Measurements from ENCODE around the gene LRRC9.
"Not testable (repeated sequence)": the region's sequence is repeated elsewhere in the genome, so short reads cannot be mapped to it uniquely, and the experiment has no call there.

Gene LRRC9

GRCh38 chr14:59957890-59958289, 37.9 kb downstream of the LRRC9 start:
- not testable (repeated sequence) for DNase-seq (ENCODE audit: low spot score)

GRCh38 chr14:59959668-59960067, 39.7 kb downstream of the LRRC9 start:
- DNase-seq (ENCODE audit: low spot score): no peak

GRCh38 chr14:59961518-59962062, 41.6 kb downstream of the LRRC9 start:
- no peak for DNase-seq (ENCODE audit: low spot score)

- no peak for DNase-seq (ENCODE audit: low spot score)
Observed at GRCh38 chr14:59964251-59965007, 44.5 kb downstream of the LRRC9 start.

GRCh38 chr14:59969319-59969718, 49.4 kb downstream of the LRRC9 start:
- no peak for DNase-seq (ENCODE audit: low spot score)

GRCh38 chr14:59981564-59981963, 61.6 kb downstream of the LRRC9 start:
- no peak for DNase-seq (ENCODE audit: low spot score)

- DNase-seq (ENCODE audit: low spot score): no peak
Observed at GRCh38 chr14:59983048-59983447, 63.1 kb downstream of the LRRC9 start.

GRCh38 chr14:59986556-59987059, 66.7 kb downstream of the LRRC9 start:
- no peak for DNase-seq (ENCODE audit: low spot score)

DNA sequence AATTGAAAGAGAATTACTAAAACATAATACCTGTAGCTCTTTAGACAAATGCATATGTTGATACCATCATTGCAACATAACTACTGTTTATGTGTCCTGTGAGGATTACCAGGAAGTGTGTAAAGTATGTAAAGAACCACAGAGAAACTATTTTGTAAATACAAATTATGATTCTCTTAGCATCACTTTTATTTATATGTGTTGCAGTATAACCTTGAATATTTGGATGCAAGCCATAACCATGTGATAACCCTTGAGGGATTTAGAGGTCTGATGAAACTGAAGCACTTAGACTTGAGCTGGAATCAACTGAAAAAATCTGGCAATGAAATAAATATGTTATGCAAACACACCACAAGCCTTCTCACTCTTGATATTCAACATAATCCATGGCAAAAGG, 77.5 kb downstream of the LRRC9 start:
- no peak for DNase-seq (ENCODE audit: low spot score)

GRCh38 chr14:59997966-59998365, 78.0 kb downstream of the LRRC9 start:
- no peak for DNase-seq (ENCODE audit: low spot score)

DNA sequence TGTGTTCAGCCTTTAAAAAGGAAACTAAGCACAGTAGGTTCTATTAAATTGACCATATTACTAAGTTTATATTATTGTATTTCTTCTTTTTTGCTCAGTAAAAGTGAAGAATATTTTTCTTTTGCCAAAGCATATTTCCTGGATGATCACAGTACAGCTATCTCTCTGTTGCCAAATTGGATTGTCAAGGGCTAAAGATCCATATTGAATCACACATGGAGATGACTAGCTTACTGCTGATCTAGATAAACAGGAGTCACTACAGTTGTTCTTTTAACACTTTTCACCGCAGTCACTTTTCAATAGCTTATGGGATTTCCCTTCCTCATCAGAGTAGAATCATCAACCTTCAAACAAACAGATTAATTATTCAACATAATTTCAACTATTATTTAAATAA, 78.6 kb downstream of the LRRC9 start:
- no peak for DNase-seq (ENCODE audit: low spot score)

- no peak for DNase-seq (ENCODE audit: low spot score)
Observed at GRCh38 chr14:60002819-60003492, 83.0 kb downstream of the LRRC9 start.

DNA sequence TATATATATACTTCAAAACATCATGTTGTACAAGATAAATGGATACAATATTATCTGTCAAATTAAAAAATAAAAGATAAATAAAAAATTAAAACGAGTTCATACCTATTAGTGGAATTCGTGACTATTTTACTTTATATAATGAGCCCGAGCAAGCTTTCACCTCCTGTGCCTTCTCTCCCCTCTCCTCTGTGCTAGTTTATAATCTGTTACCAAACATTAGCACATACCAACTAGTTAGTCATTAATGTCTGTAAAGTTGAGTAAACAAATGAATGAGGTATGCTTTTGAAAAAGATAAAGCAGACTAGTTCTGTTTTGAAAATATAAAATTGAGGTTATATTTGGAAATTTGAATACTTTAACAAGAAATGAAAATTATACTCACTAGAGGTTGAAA, 84.0 kb downstream of the LRRC9 start:
- no peak for DNase-seq (ENCODE audit: low spot score)

DNA sequence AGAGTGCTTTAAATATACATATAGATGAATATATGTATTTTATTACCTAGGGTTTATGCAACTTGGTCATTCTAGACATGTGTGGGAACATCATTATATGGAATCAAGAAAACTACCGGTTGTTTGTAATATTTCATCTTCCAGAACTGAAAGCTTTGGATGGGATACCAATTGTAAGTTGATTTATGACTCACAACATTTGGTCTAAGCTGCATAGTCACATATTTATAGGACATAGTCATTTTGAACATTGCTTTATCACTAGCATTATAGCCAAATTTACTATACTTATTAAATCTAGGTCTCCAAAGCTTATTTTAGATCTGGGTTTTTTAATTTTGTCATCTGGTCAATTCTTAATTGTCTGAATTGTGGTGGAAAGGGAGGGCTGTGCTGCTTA, 88.1 kb downstream of the LRRC9 start:
- no peak for DNase-seq (ENCODE audit: low spot score)

DNA sequence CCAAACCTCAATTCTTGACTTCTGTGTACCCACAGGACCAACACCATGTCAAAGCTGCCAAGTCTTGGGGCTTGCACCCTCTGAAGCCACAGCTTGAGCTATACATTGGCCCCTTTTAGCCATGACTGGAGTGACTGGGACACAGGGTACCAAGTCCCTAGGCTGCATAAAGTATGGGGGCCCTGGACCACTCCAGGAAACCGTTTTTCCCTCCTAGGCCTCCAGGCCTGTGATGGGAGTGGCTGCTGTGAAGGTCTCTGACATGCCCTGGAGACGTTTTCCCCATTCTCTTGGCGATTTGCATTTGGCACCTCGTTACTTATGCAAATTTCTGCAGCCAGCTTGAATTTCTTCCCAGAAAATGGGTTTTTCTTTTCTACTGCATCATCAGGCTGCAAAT, 90.3 kb downstream of the LRRC9 start:
- DNase-seq (ENCODE audit: low spot score): not testable (repeated sequence)

GRCh38 chr14:60014402-60014801, 94.5 kb downstream of the LRRC9 start:
- no peak for DNase-seq (ENCODE audit: low spot score)

- no peak for DNase-seq (ENCODE audit: low spot score)
Observed at GRCh38 chr14:60021619-60022018, 101.7 kb downstream of the LRRC9 start.

DNA sequence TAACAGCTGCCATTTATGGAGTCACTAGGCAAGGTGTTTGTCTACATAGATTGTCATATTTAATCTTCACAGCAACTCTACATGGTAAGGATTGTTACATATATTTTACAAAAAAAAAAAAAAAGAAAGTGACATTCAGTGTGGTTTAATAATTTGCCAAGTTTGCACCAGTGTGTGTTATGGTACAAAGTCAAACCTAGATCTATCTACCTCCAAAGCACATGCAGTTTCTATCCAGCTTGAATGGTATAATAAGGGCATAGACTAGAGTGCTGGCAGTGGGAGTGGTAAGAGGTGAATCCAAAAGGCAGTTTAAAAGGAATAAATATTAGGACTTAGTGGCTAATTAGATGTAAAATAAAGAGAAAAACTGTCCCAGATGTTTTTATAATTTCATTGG, 105.6 kb downstream of the LRRC9 start:
- no peak for DNase-seq (ENCODE audit: low spot score)

DNA sequence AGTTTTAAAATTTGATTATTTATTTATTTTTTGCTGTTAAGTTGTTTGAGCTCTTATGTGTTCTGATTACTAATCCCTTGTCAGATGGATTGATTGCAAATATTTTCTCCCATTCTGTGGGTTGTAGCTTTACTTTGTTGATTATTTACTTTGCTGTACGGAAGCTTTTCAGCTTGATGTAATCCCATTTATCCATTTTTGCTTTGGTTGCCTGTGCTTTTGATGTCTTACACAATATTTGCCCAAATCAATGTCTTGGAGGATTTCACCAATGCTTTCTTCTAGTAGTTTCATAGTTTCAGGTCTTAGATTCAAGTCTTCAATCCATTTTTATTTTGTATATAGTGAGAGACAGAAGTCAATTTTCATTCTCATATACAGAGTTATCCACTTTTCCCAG, 115.2 kb downstream of the LRRC9 start:
- DNase-seq (ENCODE audit: low spot score): no peak

DNA sequence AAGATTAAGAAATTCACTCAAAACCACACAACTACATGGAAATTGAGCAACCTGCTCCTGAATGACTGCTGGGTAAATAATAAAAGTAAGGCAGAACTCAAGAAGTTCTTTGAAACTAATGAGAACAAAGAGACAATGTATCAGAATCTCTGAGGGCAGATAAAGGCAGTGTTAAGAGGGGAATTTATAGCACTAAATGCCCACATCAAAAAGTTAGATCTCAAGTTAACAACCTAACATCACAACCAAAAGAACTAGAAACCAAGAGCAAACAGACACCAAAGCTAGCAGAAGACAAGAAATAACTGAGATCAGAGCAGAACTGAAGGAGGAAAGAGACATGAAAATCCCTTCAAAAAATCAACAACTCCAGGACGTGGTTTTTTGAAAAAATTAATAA, 128.0 kb downstream of the LRRC9 start:
- DNase-seq (ENCODE audit: low spot score): not testable (repeated sequence)

DNA sequence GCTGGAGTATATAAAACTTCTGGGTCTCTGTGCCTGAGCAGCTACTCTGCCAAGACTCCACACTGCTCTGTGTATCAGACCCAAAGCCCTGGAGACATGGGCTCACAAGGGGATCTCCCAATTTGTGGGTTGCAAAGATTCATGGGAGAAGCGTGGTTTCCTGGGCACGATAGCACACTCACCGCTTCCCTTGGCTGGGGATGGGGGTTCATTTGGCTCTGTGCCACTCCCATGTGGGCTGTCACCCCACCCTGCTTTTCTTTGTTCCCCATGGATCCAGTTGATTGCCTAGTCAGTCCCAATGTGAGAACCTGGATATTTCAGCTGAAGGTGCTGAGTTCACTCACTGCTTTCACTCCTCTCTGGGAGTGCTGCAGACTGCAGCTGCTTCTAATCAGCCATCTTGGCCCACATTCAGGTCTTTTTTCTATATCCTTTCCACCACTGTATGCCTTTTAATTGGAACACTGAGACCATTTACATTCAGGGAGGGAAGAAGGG, 131.8 kb downstream of the LRRC9 start:
- DNase-seq (ENCODE audit: low spot score): peak; percentile 26

- no peak for DNase-seq (ENCODE audit: low spot score)
Observed at GRCh38 chr14:60058087-60058486, 138.1 kb downstream of the LRRC9 start.

DNA sequence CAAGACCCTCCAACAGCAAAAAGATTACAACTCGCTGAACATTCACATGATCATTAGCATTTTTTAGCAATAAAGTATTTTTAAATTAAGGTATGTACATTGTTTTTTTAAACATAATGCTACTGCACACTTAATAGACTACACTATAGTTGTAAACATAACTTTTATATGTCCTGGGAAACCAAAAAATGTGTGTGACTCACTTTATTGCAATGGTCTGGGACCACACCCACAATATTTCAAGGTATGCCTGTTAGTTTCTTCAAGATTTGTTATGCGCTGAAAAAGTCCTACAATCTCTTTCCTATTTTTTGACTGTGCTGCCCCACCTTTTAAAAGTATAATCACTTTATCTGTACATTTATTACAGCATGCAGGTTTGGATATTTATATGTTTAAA, 141.4 kb downstream of the LRRC9 start:
- DNase-seq (ENCODE audit: low spot score): no peak

All from AG20443 (cell line).